ENCODE results near the gene CYP4F2. TPM values are rescaled to one million over a fixed set of nuclear protein-coding genes. Genes with fewer than 3 reads are reported as not detected.
"Not testable (repeated sequence)": the region's sequence is repeated elsewhere in the genome, so short reads cannot be mapped to it uniquely, and the experiment has no call there.

CYP4F2 gene
- total and polyA plus RNA-seq, 9 of the 15 experiments (the other 6 are each of a cell fraction or from before 2014, with no cell fraction given) = 0.10 to 0.56 (median 0.32) TPM; not detected in 2

DNA sequence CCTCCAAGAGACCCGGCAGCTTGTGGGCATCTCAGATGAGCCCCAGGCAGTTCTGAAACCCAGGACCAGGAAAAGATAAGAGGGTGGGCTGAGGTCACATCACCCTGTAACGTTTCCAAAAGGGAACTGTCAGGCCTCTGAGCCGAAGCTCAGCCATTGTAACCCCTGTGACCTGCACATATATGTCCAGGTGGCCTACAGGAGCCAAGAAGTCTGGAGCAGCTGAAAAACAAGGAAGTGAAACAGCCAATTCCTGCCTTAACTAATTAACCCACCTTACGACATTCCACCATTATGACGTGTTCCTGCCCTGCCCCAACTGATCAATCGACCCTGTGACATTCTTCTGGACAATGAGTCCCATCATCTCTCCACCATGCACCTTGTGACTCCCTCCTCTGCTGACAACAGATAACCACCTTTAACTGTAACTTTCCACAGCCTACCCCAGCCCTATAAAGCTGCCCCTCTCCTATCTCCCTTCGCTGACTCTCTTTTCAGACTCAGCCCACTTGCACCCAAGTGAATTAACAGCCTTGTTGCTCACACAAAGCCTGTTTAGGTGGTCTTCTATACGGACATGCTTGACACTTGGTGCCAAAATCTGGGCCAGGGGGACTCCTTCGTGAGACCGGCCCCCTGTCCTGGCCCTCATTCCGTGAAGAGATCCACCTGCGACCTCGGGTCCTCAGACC, 69.1 kb downstream of the CYP4F2 start (continued):
- not testable (repeated sequence) for TF ChIP-seq NR2C2 (CRISPR knock-in tag; IDR thresholded peaks at IDR 0.05)
- TF ChIP-seq NR2C2 (tag; IDR thresholded peaks at IDR 0.05) = peak; percentile 93
- TF ChIP-seq ZNF644 (tag; IDR thresholded peaks at IDR 0.05; ENCODE audit: low read depth) = peak; percentile 86
- TF ChIP-seq PYGO2 (tag; IDR thresholded peaks at IDR 0.05) = peak; percentile 83
- peak; percentile 96 for TF ChIP-seq ZEB2 (IDR thresholded peaks at IDR 0.05)
- 0 out of 2 replicates have a peak, but pooled peaks have one; percentile 48 for TF ChIP-seq RNF2 (IDR thresholded peaks at IDR 0.05)
- TF ChIP-seq POLR2B (IDR thresholded peaks at IDR 0.05; ENCODE audit: low read depth, partially characterized antibody) = peak; percentile 90
- TF ChIP-seq ZNF583 (CRISPR knock-in tag; IDR thresholded peaks at IDR 0.05) = peak; percentile 97
- TF ChIP-seq, protein P1, sequence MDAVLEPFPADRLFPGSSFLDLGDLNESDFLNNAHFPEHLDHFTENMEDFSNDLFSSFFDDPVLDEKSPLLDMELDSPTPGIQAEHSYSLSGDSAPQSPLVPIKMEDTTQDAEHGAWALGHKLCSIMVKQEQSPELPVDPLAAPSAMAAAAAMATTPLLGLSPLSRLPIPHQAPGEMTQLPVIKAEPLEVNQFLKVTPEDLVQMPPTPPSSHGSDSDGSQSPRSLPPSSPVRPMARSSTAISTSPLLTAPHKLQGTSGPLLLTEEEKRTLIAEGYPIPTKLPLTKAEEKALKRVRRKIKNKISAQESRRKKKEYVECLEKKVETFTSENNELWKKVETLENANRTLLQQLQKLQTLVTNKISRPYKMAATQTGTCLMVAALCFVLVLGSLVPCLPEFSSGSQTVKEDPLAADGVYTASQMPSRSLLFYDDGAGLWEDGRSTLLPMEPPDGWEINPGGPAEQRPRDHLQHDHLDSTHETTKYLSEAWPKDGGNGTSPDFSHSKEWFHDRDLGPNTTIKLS (IDR thresholded peaks at IDR 0.05; ENCODE audit: borderline replicate concordance, low read depth) = 0 out of 2 replicates have a peak, but pooled peaks have one; percentile 6
- TF ChIP-seq YY1 (IDR thresholded peaks at IDR 0.05; ENCODE audit: borderline replicate concordance in 1 of 3, control insufficient read depth in 1 of 3, extremely low read depth in 1 of 3, insufficient read depth in 3 of 3, insufficient read length in 1 of 3, insufficient replicate concordance in 2 of 3, low read depth in 1 of 3, low read length in 2 of 3) = peak in 1 of 3 experiments; percentile 39
- peak; percentile 64 for TF ChIP-seq RBFOX2 (IDR thresholded peaks at IDR 0.05; ENCODE audit: low read depth, low read length)
- 0 out of 2 replicates have a peak, but pooled peaks have one; percentile 56 for TF ChIP-seq KLF16 (IDR thresholded peaks at IDR 0.05)
- peak; percentile 73; the same call in 1 of the 2 replicates for TF ChIP-seq CTBP1 (IDR thresholded peaks at IDR 0.05; ENCODE audit: borderline replicate concordance)
- TF ChIP-seq, protein P2, sequence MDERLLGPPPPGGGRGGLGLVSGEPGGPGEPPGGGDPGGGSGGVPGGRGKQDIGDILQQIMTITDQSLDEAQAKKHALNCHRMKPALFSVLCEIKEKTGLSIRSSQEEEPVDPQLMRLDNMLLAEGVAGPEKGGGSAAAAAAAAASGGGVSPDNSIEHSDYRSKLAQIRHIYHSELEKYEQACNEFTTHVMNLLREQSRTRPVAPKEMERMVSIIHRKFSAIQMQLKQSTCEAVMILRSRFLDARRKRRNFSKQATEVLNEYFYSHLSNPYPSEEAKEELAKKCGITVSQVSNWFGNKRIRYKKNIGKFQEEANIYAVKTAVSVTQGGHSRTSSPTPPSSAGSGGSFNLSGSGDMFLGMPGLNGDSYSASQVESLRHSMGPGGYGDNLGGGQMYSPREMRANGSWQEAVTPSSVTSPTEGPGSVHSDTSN (CRISPR knock-in tag; IDR thresholded peaks at IDR 0.05; ENCODE audit: low read depth) = not testable (repeated sequence)
- TF ChIP-seq, protein P2 (tag; conservative IDR thresholded peaks at IDR 0.05; ENCODE audit: low read depth) = 0 out of 2 replicates have a peak, but pooled peaks have one; percentile 15
- peak; percentile 93 for TF ChIP-seq DMBX1 (CRISPR knock-in tag; IDR thresholded peaks at IDR 0.05; ENCODE audit: borderline replicate concordance)
- peak; percentile 71 for TF ChIP-seq POLR2AphosphoS5 (IDR thresholded peaks at IDR 0.05; ENCODE audit: control insufficient read depth, insufficient read depth, low read depth, low read length)
- TF ChIP-seq, protein P3, sequence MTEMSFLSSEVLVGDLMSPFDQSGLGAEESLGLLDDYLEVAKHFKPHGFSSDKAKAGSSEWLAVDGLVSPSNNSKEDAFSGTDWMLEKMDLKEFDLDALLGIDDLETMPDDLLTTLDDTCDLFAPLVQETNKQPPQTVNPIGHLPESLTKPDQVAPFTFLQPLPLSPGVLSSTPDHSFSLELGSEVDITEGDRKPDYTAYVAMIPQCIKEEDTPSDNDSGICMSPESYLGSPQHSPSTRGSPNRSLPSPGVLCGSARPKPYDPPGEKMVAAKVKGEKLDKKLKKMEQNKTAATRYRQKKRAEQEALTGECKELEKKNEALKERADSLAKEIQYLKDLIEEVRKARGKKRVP (CRISPR knock-in tag; IDR thresholded peaks at IDR 0.05) = peak; percentile 70
- TF ChIP-seq, protein P4, sequence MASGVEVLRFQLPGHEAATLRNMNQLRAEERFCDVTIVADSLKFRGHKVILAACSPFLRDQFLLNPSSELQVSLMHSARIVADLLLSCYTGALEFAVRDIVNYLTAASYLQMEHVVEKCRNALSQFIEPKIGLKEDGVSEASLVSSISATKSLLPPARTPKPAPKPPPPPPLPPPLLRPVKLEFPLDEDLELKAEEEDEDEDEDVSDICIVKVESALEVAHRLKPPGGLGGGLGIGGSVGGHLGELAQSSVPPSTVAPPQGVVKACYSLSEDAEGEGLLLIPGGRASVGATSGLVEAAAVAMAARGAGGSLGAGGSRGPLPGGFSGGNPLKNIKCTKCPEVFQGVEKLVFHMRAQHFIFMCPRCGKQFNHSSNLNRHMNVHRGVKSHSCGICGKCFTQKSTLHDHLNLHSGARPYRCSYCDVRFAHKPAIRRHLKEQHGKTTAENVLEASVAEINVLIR (CRISPR knock-in tag; IDR thresholded peaks at IDR 0.05) = peak; percentile 57; the same call in 1 of the 2 replicates
- TF ChIP-seq SIN3A (IDR thresholded peaks at IDR 0.05; ENCODE audit: borderline replicate concordance in 2 of 2, control insufficient read depth in 1 of 2, low read depth in 2 of 2, low read length in 2 of 2) = 0 out of 4 replicates have a peak, but pooled peaks of 1 of the 2 experiments have one; percentile 44
- peak; percentile 79; the same call in 1 of the 2 replicates for TF ChIP-seq ZNF41 (CRISPR knock-in tag; conservative IDR thresholded peaks at IDR 0.05)

Data from K562 (cell line).